ENCODE results near the gene SSH2. TPM values are rescaled to one million over a fixed set of nuclear protein-coding genes. Genes with fewer than 3 reads are reported as not detected.

The SSH2 gene
- total and polyA plus RNA-seq, 8 donors: 8.4 to 19.1 (median 10.3) TPM

DNA sequence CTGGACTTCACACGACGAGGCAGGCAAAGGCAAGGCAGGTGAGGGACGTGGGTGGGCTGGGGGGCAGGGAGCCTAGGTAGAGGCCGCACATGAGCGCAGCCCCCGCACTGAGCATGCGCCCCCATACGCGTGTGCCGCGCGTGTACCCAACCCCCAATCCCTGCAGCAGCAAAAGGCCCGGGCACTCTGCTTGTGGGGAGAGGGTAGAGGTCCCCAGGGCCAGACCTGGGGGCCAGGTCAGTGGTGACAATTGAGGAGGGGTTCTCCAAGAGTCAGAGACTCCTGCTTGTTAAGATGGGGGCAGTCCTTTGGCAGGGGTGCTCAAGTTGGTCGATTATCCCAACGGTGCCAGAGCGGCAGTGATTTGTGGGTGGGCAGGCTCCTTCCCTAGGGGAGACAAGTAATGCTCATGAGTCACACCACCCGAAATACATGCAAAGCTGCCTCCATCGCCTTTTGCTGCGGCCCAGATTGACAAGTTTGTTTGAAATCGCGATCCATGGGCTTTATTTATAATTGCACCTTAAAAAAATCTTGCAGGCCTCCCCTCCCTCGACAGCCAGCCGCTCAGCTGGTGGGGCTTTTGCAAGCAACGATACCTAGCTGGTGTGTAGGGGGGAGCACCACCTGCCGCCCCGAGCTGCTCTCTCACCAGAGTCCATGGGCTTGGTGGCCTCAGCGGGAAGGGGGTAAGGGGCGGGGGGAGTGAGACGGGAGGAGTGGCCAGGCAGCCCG is 339.4 kb downstream of the SSH2 start:
- Histone ChIP-seq H3K27ac (peak overlapping the region in 3 of 4 donors; percentile 24 to 55 (median 48)), H3K36me3 (no peaks in the 10 kb centered on the region), H3K4me1 (peaks cover 15 to 29% (median 20%) of the 10 kb centered on the region in 3 donors), H3K27me3 (no peaks in the 10 kb centered on the region), H3K4me3 (peak overlapping the region in 2 of 4 donors; percentile 64 to 83), H3K9me3 (no peaks in the 10 kb centered on the region)
- ATAC-seq (peak in 1 of 4 donors; percentile 1), DNase-seq (peak in 5 of 6 donors; percentile 18 to 72 (median 43)), FAIRE-seq (no peak)
- TF ChIP-seq CTCF (IDR thresholded peaks at IDR 0.05): no peak
- intact Hi-C loops (cut with DNase I): no loop called here
- 47 to 48% methylated on average over 30 of the region's 30 CpGs for WGBS, 2 donors

DNA sequence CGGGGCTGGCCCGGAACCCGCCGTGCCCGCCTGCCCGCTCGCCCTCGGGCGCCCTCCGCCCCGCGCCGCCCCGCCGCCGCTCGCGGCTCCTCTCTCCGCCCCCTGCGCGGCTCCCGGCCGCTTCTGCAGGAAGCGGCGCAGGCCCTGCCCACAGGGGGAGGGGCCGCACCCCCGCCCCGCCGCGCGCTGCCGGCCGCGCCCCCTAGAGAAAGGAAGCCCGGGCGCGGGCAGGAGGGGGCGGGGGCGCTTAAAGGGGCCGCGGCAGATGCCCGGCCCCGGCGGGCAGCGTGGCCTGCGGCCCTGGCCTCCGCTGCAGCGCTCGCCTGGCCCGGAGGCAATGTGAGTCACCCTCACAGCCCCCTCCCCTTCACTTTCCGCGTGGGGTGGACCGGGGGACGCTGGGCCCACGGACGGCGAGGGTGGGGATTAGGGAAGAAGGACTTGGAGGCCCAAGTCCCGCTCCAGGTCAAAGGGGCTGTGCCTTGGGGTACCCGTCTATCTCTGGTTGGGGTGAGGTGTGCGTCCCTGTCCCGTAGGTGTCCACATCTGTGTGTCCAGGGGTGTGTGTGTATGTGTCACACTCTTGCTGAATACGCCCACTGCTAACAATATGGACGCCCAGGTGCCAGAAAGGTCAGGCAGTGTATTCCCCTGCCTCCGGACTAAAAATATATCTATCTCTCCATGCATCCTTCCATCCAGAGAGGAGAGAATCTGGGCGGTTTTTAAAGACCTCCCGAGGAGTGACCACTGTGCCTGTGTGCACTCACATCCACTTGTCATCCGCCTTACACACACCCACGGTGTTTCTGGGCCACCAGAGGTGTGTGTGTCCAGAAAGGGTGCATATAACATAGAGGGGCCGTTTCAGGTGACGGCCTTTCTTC is 340.3 kb downstream of the SSH2 start, which contains the start of gene GIT1:
GIT1 (minus strand) TSS at position 125 of the 887 bp plus-strand sequence. CDS start 270 bp downstream, outside the sequence.
- WGBS, 2 donors: 4 to 11% methylated on average over 24 to 70 of the region's 70 CpGs
- no peak for FAIRE-seq
- H3K27ac ChIP-seq: peak within 1 kb of the TSS; percentile 38 to 70 (median 48)
- ATAC-seq: peak; percentile 83 to 89 (median 87)
- peaks cover 15 to 29% (median 20%) of the 10 kb centered on the region in 3 donors for H3K4me1 ChIP-seq
- DNase-seq: peak; percentile 83 to 95 (median 88)
- no peaks in the 10 kb centered on the region for H3K27me3 ChIP-seq
- H3K36me3 ChIP-seq: no peaks in the 10 kb centered on the region
- peak within 1 kb of the TSS; percentile 58 to 83 (median 78) for H3K4me3 ChIP-seq
- no peaks in the 10 kb centered on the region for H3K9me3 ChIP-seq
- TF ChIP-seq CTCF (IDR thresholded peaks at IDR 0.05): no peak
- intact Hi-C loops (cut with DNase I): no loop called here

GRCh38 chr17:29588562-29589411 is 341.2 kb downstream of the SSH2 start:
- FAIRE-seq: no peak
- H3K36me3 ChIP-seq: no peaks in the 10 kb centered on the region
- peak in 3 of 4 donors; percentile 0 to 13 (median 2) for ATAC-seq
- intact Hi-C loops (cut with DNase I): no loop called here
- H3K4me3 ChIP-seq: peak overlapping the region; percentile 58 to 83 (median 78)
- peaks cover 15 to 29% (median 20%) of the 10 kb centered on the region in 3 donors for H3K4me1 ChIP-seq
- no peak for TF ChIP-seq CTCF (IDR thresholded peaks at IDR 0.05)
- DNase-seq: peak in 4 of 6 donors; percentile 39 to 83 (median 62)
- H3K27ac ChIP-seq: peak overlapping the region in 3 of 4 donors; percentile 30 to 47 (median 38)
- 1% methylated on average over 30 to 72 of the region's 72 CpGs for WGBS, 2 donors
- H3K27me3 ChIP-seq: no peaks in the 10 kb centered on the region
- H3K9me3 ChIP-seq: no peaks in the 10 kb centered on the region

DNA sequence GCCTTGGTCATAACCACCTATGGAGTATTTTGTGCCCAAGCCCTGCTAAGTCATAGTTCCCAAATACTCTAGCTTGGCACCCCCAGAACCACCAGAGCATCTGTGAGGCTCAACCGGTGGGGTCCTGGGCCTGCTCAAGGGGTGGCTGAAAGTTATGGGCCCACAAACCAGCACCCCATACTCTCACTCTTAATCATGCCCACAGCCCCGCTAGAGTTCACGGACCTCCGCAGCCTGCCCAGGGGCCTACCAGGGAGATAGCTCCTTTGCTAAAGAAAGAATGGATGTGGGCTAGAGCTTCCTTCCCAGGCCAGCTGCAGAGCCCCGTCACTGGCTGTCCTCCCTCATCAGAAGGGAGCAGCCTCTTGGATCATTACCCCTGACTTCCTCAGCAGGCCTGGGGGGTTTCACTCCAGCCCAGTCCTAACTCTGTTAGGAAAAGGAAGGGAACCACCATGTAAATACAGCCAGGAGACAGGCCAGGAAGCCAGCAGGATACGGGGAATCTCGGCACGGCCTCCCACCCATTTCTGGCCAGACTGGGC is 341.9 kb downstream of the SSH2 start:
- WGBS, 2 donors: 34 to 44% methylated on average over 8 of the region's 8 CpGs
- no peak for FAIRE-seq
- peaks cover 15 to 29% (median 20%) of the 10 kb centered on the region in 3 donors for H3K4me1 ChIP-seq

More for the DNA sequence above, 341.9 kb downstream of the SSH2 start:
- ATAC-seq: no peak
- intact Hi-C loops (cut with DNase I): no loop called here
- peak overlapping the region in 3 of 4 donors; percentile 77 to 83 (median 80) for H3K4me3 ChIP-seq
- H3K9me3 ChIP-seq: no peaks in the 10 kb centered on the region
- TF ChIP-seq CTCF (IDR thresholded peaks at IDR 0.05): no peak
- peak overlapping the region in 1 of 4 donors; percentile 47 for H3K27ac ChIP-seq
- H3K27me3 ChIP-seq: no peaks in the 10 kb centered on the region
- H3K36me3 ChIP-seq: no peaks in the 10 kb centered on the region
- peak in 2 of 6 donors; percentile 19 to 43 for DNase-seq

Measured in pancreas (tissue), 10 donors.